ENCODE results near the gene XCR1. TPM values are rescaled to one million over a fixed set of nuclear protein-coding genes. Genes with fewer than 3 reads are reported as not detected.

XCR1 gene
- total RNA-seq, 1 experiment from 2014 or later, result not detected

DNA sequence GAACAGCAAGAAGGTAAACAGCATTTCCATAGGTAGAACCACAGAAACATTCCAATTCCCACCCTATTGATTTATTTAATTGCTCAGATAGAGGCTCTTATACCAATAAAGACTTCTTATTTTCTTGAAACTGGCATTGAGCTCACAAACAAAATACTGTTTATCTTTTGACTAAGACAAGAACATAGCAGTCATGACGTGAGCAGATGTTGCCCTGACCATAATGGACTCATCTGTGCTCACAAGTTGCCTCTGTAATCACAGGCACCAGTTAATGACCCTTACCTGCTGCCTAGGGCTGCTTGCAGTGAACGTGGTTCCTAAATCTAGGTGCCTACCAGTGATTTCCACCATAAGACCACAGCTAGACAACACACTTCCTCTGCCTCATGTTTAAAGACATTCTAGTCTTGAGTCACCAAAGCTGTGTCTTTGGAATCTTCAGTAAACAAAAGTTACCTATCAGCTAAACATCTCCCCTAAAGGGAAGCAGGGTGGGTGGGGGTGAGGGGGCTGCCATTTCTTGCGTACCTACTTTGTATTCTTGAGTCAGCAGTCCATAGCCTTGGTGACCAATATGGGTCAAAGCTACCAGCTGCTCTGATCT lies 33.8 kb downstream of the XCR1 start:
- Mint-ChIP-seq H3K4me1 (ENCODE audit: insufficient read depth, unreplicated experiment) (peaks cover 19% of the 10 kb centered on the region), H3K36me3 (ENCODE audit: insufficient read depth, unreplicated experiment) (peaks cover 7% of the 10 kb centered on the region), H3K9me3 (ENCODE audit: unreplicated experiment) (no peaks in the 10 kb centered on the region), H3K27ac (ENCODE audit: low read depth, unreplicated experiment) (no peak overlapping the region), H3K4me3 (ENCODE audit: unreplicated experiment) (no peak overlapping the region), H3K27me3 (ENCODE audit: insufficient read depth, unreplicated experiment) (no peaks in the 10 kb centered on the region)
- intact Hi-C loops (cut with micrococcal nuclease), result no loop called here
- POLR2A ChIA-PET, result interaction anchor here (0.9 to 3.8 kb wide), 3 partner anchors 10 to 30 kb away, joined by 3 to 24 read pairs (median 5); no protein-coding TSS in a partner anchor
- no peak for DNase-seq (ENCODE audit: unreplicated experiment)
- TF ChIP-seq, protein P1, sequence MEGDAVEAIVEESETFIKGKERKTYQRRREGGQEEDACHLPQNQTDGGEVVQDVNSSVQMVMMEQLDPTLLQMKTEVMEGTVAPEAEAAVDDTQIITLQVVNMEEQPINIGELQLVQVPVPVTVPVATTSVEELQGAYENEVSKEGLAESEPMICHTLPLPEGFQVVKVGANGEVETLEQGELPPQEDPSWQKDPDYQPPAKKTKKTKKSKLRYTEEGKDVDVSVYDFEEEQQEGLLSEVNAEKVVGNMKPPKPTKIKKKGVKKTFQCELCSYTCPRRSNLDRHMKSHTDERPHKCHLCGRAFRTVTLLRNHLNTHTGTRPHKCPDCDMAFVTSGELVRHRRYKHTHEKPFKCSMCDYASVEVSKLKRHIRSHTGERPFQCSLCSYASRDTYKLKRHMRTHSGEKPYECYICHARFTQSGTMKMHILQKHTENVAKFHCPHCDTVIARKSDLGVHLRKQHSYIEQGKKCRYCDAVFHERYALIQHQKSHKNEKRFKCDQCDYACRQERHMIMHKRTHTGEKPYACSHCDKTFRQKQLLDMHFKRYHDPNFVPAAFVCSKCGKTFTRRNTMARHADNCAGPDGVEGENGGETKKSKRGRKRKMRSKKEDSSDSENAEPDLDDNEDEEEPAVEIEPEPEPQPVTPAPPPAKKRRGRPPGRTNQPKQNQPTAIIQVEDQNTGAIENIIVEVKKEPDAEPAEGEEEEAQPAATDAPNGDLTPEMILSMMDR (IDR thresholded peaks at IDR 0.05; ENCODE audit: unreplicated experiment), result no peak
- CTCF ChIA-PET, result interaction anchor here (0.7 to 5.9 kb wide), 3 partner anchors 55 to 85 kb away, joined by 3 to 33 read pairs (median 6); no protein-coding TSS in a partner anchor
- no TSS peak for BruUV-seq (replicated peaks)

DNA sequence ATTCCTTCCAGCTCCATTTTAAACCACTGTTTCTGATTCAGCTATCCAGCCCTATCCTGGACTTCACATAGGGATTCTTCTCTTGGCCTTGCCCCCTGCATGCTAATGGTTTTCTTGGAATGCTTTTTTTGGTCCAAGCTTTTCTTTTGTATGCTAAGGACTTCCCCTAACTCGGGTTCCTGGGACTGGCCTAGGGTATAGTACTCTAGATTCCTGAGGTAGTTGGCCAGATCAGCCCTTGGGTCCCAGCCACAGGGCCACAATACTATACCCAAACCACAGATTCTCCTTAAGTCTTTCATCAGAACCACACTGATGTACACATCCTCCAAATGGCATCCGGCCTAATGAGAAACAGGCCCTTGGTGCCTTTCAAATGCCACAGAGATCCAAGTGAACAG lies 34.5 kb downstream of the XCR1 start:
- peaks cover 7% of the 10 kb centered on the region for H3K36me3 Mint-ChIP-seq (ENCODE audit: insufficient read depth, unreplicated experiment)
- BruUV-seq (replicated peaks), result no TSS peak
- TF ChIP-seq, protein P1 (IDR thresholded peaks at IDR 0.05; ENCODE audit: unreplicated experiment), result no peak
- no peaks in the 10 kb centered on the region for H3K27me3 Mint-ChIP-seq (ENCODE audit: insufficient read depth, unreplicated experiment)
- no peak for DNase-seq (ENCODE audit: unreplicated experiment)
- no peaks in the 10 kb centered on the region for H3K9me3 Mint-ChIP-seq (ENCODE audit: unreplicated experiment)
- no peak overlapping the region for H3K4me3 Mint-ChIP-seq (ENCODE audit: unreplicated experiment)
- H3K27ac Mint-ChIP-seq (ENCODE audit: low read depth, unreplicated experiment), result no peak overlapping the region
- ChIA-PET POLR2A (no interaction called here), CTCF (interaction anchor here (0.7 to 5.9 kb wide), 3 partner anchors 54 to 85 kb away, joined by 3 to 33 read pairs (median 4); no protein-coding TSS in a partner anchor)
- peaks cover 24% of the 10 kb centered on the region for H3K4me1 Mint-ChIP-seq (ENCODE audit: insufficient read depth, unreplicated experiment)
- intact Hi-C loops (cut with micrococcal nuclease), result no loop called here

DNA sequence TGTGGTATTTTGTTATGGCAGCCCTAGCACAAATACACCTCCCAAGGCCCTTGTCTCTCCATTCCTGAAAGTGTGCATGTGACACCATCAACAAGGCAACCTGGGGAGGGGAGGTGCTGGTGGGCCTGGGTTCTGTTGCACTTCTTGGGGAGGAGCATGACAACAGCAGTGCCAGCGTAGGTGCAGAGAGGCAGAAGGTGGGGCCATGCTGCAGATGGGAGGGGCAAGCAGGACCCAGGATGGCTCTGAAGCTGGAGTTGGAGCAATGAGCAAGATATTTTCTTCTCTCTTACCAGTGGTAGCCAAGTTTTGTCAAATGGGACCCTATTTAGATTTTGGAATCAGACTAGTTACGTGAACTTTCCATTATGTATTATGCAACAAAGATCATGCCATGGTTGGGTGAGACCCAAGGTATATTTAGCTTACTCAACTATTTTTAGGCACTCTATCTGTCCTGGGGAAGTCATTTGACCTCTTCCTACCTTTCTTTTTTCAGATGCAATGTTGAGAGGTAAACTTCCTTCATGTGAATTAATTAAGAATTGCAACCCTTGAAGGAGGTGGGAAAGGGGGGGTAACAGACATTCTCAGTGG lies 35.1 kb downstream of the XCR1 start:
- no peaks in the 10 kb centered on the region for H3K9me3 Mint-ChIP-seq (ENCODE audit: unreplicated experiment)
- no peak overlapping the region for H3K4me3 Mint-ChIP-seq (ENCODE audit: unreplicated experiment)
- H3K27ac Mint-ChIP-seq (ENCODE audit: low read depth, unreplicated experiment), result no peak overlapping the region
- TF ChIP-seq, protein P1 (IDR thresholded peaks at IDR 0.05; ENCODE audit: unreplicated experiment), result no peak
- CTCF ChIA-PET, result interaction anchor here (1.0 to 5.9 kb wide), 2 partner anchors 53 to 86 kb away, joined by 4 to 33 read pairs; no protein-coding TSS in a partner anchor
- peaks cover 7% of the 10 kb centered on the region for H3K36me3 Mint-ChIP-seq (ENCODE audit: insufficient read depth, unreplicated experiment)
- POLR2A ChIA-PET, result no interaction called here
- peaks cover 28% of the 10 kb centered on the region for H3K4me1 Mint-ChIP-seq (ENCODE audit: insufficient read depth, unreplicated experiment)
- DNase-seq (ENCODE audit: unreplicated experiment), result no peak
- no peaks in the 10 kb centered on the region for H3K27me3 Mint-ChIP-seq (ENCODE audit: insufficient read depth, unreplicated experiment)
- intact Hi-C loops (cut with micrococcal nuclease), result no loop called here
- no TSS peak for BruUV-seq (replicated peaks)

DNA sequence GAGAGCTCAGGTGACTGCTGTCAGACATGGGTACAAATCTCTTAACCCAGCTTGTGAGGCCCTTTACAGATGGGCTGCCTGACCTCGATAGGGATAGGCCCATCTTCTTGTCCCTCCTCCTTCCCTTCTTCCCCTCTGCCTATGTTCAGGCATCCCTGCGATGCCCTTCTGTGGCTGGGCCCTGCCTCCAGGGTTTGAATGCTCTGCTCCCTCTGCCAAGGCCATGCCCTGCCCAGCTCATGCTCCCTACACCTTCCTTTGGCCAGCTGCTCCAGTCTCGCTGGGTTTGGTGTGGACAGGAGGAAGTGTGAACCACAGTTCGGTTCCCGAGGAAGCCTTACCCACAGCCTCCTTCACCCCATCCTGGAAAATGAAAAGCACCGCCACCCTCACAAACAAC lies 35.9 kb downstream of the XCR1 start:
- ChIA-PET POLR2A (no interaction called here), CTCF (no interaction called here)
- no peak for DNase-seq (ENCODE audit: unreplicated experiment)
- Mint-ChIP-seq H3K4me1 (ENCODE audit: insufficient read depth, unreplicated experiment) (peaks cover 33% of the 10 kb centered on the region), H3K4me3 (ENCODE audit: unreplicated experiment) (no peak overlapping the region), H3K27me3 (ENCODE audit: insufficient read depth, unreplicated experiment) (no peaks in the 10 kb centered on the region), H3K9me3 (ENCODE audit: unreplicated experiment) (no peaks in the 10 kb centered on the region), H3K36me3 (ENCODE audit: insufficient read depth, unreplicated experiment) (peaks cover 7% of the 10 kb centered on the region), H3K27ac (ENCODE audit: low read depth, unreplicated experiment) (no peak overlapping the region)
- TF ChIP-seq, protein P1 (IDR thresholded peaks at IDR 0.05; ENCODE audit: unreplicated experiment), result no peak
- BruUV-seq (replicated peaks), result no TSS peak
- intact Hi-C loops (cut with micrococcal nuclease), result no loop called here
